ENCODE data around the gene PLXNA1.

The PLXNA1 gene

DNA sequence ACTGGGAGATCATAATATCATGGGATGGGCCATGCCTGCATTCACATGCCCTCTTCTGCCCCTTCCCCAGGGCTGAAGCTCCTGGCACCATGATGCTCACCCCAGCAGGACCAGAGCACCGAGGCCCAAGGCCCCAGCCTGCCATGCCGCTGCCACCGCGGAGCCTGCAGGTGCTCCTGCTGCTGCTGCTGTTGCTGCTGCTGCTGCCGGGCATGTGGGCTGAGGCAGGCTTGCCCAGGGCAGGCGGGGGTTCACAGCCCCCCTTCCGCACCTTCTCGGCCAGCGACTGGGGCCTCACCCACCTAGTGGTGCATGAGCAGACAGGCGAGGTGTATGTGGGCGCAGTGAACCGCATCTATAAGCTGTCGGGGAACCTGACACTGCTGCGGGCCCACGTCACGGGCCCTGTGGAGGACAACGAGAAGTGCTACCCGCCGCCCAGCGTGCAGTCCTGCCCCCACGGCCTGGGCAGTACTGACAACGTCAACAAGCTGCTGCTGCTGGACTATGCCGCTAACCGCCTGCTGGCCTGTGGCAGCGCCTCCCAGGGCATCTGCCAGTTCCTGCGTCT, 5.6 kb downstream of the PLXNA1 start:
- TF ChIP-seq CTCF (conservative IDR thresholded peaks at IDR 0.05) = no peak
- H3K27ac ChIP-seq = no peak overlapping the region

DNA sequence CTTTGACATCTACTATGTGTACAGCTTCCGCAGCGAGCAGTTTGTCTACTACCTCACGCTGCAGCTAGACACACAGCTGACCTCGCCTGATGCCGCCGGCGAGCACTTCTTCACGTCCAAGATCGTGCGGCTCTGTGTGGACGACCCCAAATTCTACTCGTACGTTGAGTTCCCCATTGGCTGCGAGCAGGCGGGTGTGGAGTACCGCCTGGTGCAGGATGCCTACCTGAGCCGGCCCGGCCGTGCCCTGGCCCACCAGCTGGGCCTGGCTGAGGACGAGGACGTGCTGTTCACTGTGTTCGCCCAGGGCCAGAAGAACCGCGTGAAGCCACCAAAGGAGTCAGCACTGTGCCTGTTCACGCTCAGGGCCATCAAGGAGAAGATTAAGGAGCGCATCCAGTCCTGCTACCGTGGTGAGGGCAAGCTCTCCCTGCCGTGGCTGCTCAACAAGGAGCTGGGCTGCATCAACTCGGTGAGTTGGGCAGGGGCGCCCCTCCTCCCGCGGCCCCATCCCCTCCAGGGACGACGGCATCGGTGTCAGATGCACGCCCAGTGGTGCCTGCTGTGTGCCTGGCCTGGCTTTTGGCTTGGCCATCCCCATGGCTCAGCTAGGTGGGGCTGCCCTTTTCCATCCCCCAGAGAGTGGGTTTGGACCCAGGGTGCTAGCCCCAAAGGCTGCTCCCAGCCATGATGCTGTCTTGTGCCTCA, 6.6 kb downstream of the PLXNA1 start:
- TF ChIP-seq CTCF (conservative IDR thresholded peaks at IDR 0.05) = no peak
- H3K27ac ChIP-seq = no peak overlapping the region

DNA sequence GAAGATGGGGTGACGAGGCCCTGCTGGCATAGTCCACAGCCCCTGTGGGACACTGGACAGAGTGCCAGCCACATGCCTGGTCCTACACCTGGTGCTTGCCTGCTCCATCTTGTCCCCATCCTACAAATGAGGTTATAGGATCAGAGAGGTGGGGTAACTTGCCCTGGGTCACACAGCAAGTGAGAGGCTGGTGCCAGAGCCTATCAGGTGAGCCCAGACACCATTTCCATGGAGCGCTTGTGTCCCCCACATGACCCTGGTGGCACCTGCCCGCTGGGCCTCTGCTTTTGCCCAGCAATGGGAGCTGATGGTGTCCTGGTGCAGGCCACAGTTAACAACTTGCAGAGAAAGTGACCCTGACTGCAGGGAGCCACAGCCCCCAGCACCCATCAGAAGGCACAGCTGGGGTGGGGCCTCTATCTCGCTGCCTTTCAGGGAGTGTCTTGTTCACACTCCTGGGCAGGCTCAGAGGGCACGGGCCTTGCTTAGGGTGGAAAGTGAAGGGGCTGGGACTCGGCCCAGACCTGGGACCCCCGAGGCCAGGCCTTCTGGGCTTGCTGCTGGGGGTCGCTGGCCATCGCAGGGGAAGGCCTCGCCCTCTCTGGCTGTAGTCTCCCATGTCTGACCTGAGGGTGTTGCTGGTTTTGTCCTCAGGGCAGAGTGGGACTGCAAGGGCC, 7.2 kb downstream of the PLXNA1 start:
- TF ChIP-seq CTCF (conservative IDR thresholded peaks at IDR 0.05) = no peak
- no peak overlapping the region for H3K27ac ChIP-seq

DNA sequence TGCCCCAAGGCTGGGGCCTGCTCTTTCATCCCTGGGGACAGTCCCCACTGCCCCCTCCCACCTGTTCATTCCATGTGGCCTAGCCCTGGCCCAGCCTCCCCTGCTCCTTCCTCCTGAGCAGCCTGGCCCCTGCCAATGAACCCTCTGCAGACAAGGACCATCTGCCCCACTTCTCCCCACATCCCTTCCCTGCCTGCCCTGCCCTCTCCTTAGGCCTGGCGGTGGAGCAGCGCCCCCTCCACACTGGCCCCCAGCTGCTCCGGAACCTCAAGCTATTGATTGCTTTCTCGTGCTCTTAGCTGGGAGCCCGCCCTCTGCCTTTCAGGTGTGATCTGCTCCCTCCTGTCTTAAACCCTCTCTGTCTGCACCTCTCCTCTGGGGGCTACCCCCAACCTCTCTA, 8.0 kb downstream of the PLXNA1 start:
- H3K27ac ChIP-seq = no peak overlapping the region
- TF ChIP-seq CTCF (conservative IDR thresholded peaks at IDR 0.05) = no peak

DNA sequence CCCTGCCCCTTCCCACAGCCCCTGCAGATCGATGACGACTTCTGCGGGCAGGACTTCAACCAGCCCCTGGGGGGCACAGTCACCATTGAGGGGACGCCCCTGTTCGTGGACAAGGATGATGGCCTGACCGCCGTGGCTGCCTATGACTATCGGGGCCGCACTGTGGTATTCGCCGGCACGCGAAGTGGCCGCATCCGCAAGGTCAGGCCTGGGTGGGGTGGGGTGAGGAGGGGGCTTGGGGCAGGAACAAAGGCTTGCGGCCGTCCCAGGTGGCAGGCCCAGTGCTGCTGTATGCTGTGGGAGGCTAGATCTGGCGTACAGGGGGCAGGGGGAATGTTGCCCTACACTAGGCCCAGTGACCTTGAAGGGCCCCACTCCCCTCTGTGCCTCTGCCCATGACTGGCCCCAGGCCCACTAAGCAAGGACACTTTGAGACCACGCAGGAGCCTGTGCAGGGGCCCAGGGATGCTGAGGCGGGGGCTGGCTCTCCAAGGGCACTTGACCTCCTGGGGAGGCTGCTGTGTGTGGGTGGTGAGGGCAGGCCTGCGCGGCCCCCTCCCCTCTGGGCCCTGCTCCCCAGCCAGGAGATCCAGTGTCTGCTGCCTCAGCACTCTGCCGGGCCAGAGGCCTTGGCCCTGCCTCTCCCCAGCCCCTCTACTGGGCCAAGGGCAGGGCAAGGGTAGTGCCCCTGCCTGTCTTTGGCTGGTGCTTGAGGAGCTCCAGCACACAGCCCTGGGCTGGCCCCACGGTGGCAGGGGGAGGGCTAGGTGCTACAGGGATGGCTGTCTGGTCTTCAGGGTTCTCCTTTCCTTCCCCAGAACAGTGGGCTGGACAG, 8.7 kb downstream of the PLXNA1 start:
- TF ChIP-seq CTCF (conservative IDR thresholded peaks at IDR 0.05) = no peak
- no peak overlapping the region for H3K27ac ChIP-seq

GRCh38 chr3:126992216-126992615, 9.3 kb downstream of the PLXNA1 start:
- H3K27ac ChIP-seq = no peak overlapping the region
- no peak for TF ChIP-seq CTCF (conservative IDR thresholded peaks at IDR 0.05)

GRCh38 chr3:126992776-126993175, 9.9 kb downstream of the PLXNA1 start:
- no peak overlapping the region for H3K27ac ChIP-seq
- no peak for TF ChIP-seq CTCF (conservative IDR thresholded peaks at IDR 0.05)

All from VCaP (cell line).